NCI-H2227 (cell line): ENCODE results near the gene ARL2BP.

Source experiments
- DNase-seq: peaks from one replicate; lab custom pipeline; 2025; ENCODE audit not compliant: unreplicated experiment; lab: John Stamatoyannopoulos, UW

ARL2BP gene

DNA sequence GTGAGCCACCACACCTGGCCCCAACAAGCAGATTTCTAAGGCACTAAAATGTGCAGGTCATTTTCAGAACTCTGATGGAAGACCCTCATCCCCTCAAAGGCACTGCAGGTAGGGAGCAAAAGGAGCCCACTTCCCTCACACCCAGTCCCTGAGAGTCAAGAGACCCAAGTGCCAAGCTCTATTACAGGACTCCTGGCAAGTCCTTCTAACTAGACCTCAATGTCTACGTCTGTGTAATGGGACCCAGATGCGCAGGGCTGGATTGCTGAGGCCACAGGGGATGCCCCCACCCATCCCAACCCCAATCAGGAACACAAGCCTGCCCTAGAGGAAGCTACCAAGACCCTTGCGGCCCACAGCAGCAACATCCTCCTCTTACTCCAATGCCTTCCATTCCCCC is 36.7 kb downstream of the ARL2BP start:
- no peak for DNase-seq

- no peak for DNase-seq
Observed at GRCh38 chr16:57282510-57283213, 37.6 kb downstream of the ARL2BP start.

DNA sequence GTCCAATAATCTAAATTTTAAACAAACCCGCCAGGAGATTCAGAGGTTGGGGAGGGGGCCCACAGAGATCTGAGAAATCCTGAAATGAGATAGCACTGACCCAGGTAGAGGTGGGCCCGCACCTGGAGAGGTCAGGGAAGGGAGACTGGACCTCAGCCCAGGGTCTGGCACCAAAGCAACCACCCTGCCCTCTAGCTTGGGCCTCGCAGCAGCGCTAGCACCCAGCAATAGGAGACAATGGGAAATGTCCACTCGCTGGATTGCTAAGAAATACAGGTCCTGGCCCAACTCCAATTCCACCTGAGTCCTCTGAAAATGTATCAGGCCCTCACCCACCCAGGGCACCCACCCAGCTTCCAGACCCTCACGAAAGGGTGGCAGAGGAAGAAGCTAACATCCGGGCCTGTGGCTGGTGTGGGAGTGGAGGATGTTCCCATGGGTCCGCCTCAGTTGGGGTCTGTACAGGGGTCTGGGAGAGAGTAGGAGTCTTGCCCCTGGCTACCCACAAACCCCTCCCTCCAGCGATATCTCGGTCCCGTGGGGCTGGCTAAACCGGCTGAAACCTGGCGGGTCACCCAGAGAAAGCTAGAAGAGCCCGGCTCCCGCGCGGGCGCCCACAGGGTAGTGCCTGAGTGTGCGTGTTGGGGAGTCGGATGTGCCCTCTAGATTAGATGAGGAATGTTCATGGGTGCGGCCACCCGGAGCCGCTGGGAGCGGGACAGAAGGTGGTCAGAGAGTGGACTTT is 38.3 kb downstream of the ARL2BP start:
- no peak for DNase-seq

- DNase-seq = no peak
Observed at GRCh38 chr16:57283959-57284208, 38.8 kb downstream of the ARL2BP start.

- peak; percentile 60 for DNase-seq
Observed at GRCh38 chr16:57284209-57284951, 39.3 kb downstream of the ARL2BP start, which contains the start of gene PLLP. Gene PLLP (minus strand): TSS chr16:57284672. CDS start chr16:57284540, 132 bp downstream.

DNA sequence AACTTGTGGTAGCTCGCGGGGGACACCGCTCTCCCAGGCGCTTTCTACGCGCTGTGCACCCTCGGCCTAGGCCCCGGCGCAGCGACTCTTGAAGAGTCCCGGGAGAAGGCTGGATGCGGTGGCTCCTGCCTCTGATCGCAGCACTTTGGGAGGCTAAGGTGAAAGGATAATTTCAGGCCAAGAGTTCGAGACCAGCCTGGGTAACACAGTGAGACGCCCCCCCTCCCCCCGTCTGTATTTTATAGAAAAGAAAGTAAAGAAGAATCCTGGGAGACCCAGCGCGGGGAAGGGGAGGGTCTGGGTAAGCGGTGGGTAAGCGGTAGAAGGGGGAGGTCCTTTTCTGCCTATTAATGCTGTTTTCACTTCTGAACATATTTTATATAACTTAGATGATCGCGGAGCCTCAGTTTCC is 39.9 kb downstream of the ARL2BP start:
- peak; percentile 40 for DNase-seq

GRCh38 chr16:57285379-57285778 is 40.3 kb downstream of the ARL2BP start:
- DNase-seq = no peak

DNA sequence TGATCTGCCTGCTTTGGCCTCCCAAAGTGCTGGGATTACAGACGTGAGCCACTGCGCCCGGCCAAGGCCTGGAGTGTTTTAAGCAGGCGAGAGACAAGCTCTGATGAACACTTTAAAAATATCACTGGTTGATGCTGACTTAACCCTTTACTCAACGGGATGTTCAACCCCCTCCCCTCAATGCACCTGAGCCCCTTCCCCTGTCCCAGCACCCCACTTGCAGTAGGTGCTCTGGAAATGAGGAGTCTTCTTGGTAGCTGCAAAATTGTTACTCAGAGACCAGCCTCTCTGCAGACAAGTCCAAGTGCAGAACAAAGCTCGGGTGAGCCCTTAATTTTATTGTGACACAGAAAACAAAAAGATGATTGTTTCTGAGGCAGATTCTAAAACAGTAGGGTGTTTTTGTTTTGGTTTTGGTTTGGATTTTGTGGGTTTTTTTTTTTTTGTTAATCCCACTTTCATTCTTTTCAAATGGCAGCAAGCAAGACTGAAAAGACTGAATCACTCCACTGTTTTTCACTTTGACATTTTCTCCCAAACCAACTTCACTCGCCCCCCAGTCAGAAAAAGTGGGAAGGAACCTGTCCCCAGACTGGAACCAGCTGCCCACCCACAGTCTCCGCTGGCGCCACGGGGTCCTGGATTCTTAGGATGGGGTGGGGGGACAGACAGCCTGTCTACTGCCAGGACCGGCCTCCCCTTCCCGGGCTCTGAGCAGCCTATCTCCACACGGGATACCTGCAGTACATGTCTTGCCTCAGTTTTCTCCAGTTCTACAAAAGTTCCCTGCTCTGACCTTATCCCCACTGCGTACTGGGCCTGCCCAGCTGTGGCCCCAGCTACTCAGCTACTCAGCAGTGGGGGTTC is 44.6 kb downstream of the ARL2BP start:
- no peak for DNase-seq

DNA sequence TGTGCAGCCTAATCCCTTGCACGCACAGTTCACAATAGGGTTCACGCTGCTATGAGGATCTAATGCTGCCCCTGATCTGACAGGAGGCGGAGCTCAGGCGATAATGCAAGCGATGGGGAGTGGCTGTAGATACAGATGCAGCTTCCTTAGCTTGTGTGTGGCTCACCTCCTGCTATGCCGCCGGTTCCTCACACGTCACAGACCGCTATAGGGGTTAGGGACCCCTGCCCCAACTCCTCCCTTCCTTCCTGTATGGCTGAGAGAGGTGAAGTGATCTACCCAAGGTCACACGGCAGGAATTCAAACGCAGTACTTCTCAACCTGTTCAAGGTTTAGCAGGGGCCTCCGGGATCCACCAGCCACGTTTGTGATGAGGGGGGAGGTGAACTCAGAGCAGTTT is 52.8 kb downstream of the ARL2BP start:
- peak; percentile 17 for DNase-seq

- DNase-seq = peak; percentile 73
Observed at GRCh38 chr16:57299009-57299718, 54.1 kb downstream of the ARL2BP start.

- peak; percentile 89 for DNase-seq
Observed at GRCh38 chr16:57299719-57300386, 54.8 kb downstream of the ARL2BP start.

DNA sequence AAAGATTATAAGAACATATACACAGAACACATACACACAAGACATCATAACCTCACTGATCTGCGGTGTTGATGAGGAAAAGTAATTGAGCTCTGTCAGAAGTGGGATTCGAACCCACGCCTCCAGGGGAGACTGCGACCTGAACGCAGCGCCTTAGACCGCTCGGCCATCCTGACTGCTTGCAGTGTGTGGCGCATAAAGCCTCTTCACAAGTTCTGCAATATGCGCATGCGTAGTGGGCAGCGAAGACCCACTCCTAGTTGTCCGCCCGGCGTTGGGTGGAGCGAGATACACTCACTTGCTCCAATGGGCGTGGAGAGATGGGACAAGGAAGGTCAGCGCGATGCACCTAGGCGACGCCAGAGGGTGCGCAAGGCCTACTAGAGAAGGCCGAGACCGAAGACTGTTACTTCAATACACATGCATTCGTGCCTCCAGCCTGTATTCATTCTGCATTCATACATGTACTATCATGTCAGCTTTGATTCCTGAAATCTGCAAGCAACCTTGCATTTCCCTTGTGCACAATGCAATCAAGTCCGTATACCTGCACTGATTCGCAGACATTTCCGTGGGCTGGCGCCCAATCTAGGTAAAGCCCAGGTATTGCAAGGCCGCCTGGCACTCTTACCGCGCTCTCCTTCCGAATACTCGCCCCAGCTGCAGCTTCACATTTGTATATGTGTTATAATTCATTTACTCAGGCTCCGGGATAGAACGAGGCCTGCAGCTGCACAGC is 55.5 kb downstream of the ARL2BP start:
- peak; percentile 98 for DNase-seq

DNA sequence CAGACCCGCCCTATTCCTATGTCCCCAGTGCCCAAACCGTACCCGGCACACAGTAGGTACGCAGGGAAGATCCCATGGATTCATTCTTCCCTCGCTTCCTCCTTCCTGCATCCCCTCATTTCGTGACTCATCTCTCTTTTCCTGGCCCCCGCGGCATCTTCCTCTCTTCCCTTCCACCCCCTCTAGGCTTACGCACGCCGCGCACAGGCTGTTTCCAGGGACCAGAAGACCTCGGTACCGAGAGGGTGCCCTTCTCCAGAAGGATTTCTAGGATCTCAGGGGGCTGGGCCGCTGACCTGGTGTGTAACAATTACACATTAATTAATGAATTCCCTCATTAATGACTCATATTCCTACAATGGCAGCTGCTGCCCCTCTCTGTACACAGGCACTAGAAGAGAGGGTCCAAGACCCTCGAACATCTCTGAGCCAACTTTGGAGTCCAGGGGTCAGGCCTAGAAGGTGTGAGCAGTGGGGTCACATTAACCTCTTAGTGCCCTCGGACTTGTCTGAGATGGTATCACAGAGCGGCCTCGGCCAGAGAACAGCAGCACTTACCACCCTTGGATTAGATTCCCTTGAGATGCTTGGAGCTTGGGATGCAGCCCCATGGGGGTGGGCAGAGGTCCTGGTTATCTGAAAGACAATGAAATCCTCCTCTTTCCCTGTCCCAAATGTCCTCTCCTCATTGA is 56.2 kb downstream of the ARL2BP start:
- DNase-seq = peak; percentile 36
